ENCODE data around the gene DENND6A.
"Not testable (repeated sequence)": the region's sequence is repeated elsewhere in the genome, so short reads cannot be mapped to it uniquely, and the experiment has no call there.

Gene DENND6A

GRCh38 chr3:57637391-57637790 lies 55.5 kb downstream of the DENND6A start:
- no peak for DNase-seq (ENCODE audit: low read depth in 3 of 3, low spot score in 1 of 3)

- not testable (repeated sequence) for DNase-seq (ENCODE audit: low read depth in 3 of 3, low spot score in 1 of 3)
Measured at GRCh38 chr3:57634259-57634658, 58.6 kb downstream of the DENND6A start.

- DNase-seq (ENCODE audit: low read depth in 3 of 3, low spot score in 1 of 3), result no peak
Measured at GRCh38 chr3:57627976-57628375, 64.9 kb downstream of the DENND6A start.

- no peak for DNase-seq (ENCODE audit: low read depth in 3 of 3, low spot score in 1 of 3)
Measured at GRCh38 chr3:57624801-57625200, 68.1 kb downstream of the DENND6A start.

- DNase-seq (ENCODE audit: low read depth in 3 of 3, low spot score in 1 of 3), result no peak
Measured at GRCh38 chr3:57622362-57622761, 70.5 kb downstream of the DENND6A start.

GRCh38 chr3:57617739-57618138 lies 75.1 kb downstream of the DENND6A start:
- no peak for DNase-seq (ENCODE audit: low read depth in 3 of 3, low spot score in 1 of 3)

GRCh38 chr3:57616233-57616632 lies 76.6 kb downstream of the DENND6A start:
- DNase-seq (ENCODE audit: low read depth in 3 of 3, low spot score in 1 of 3), result no peak

- not testable (repeated sequence) for DNase-seq (ENCODE audit: low read depth in 3 of 3, low spot score in 1 of 3)
Measured at GRCh38 chr3:57611870-57612269, 81.0 kb downstream of the DENND6A start.

GRCh38 chr3:57605683-57606082 lies 87.2 kb downstream of the DENND6A start:
- no peak for DNase-seq (ENCODE audit: low read depth in 3 of 3, low spot score in 1 of 3)

GRCh38 chr3:57604971-57605370 lies 87.9 kb downstream of the DENND6A start:
- no peak for DNase-seq (ENCODE audit: low read depth in 3 of 3, low spot score in 1 of 3)

GRCh38 chr3:57600195-57600594 lies 92.7 kb downstream of the DENND6A start:
- DNase-seq (ENCODE audit: low read depth in 3 of 3, low spot score in 1 of 3), result no peak

GRCh38 chr3:57598765-57599360 lies 94.0 kb downstream of the DENND6A start:
- DNase-seq (ENCODE audit: low read depth in 3 of 3, low spot score in 1 of 3), result no peak

- DNase-seq (ENCODE audit: low read depth in 3 of 3, low spot score in 1 of 3), result peak; percentile 98 to 99 (median 99)
Measured at GRCh38 chr3:57597127-57597923, 95.6 kb downstream of the DENND6A start, which contains the start of gene ARF4. ARF4 (minus strand) TSS chr3:57597344; CDS start chr3:57597140, 204 bp downstream.

GRCh38 chr3:57596495-57597126 lies 96.3 kb downstream of the DENND6A start:
- DNase-seq (ENCODE audit: low read depth in 3 of 3, low spot score in 1 of 3), result peak; percentile 18 to 34 (median 30)

GRCh38 chr3:57594576-57594975 lies 98.3 kb downstream of the DENND6A start:
- no peak for DNase-seq (ENCODE audit: low read depth in 3 of 3, low spot score in 1 of 3)

GRCh38 chr3:57594144-57594543 lies 98.7 kb downstream of the DENND6A start:
- DNase-seq (ENCODE audit: low read depth in 3 of 3, low spot score in 1 of 3), result no peak

GRCh38 chr3:57592306-57592705 lies 100.6 kb downstream of the DENND6A start:
- DNase-seq (ENCODE audit: low read depth in 3 of 3, low spot score in 1 of 3), result no peak

GRCh38 chr3:57587905-57588304 lies 105.0 kb downstream of the DENND6A start:
- no peak for DNase-seq (ENCODE audit: low read depth in 3 of 3, low spot score in 1 of 3)

GRCh38 chr3:57586778-57587177 lies 106.1 kb downstream of the DENND6A start:
- DNase-seq (ENCODE audit: low read depth in 3 of 3, low spot score in 1 of 3), result no peak

GRCh38 chr3:57583544-57583943 lies 109.3 kb downstream of the DENND6A start:
- DNase-seq (ENCODE audit: low read depth in 3 of 3, low spot score in 1 of 3), result no peak

GRCh38 chr3:57582474-57583168 lies 110.3 kb downstream of the DENND6A start:
- DNase-seq (ENCODE audit: low read depth in 3 of 3, low spot score in 1 of 3), result no peak
